HG03103 (cell line): ENCODE measurements around the gene OSBP2.
"Not testable (repeated sequence)": the region's sequence is repeated elsewhere in the genome, so short reads cannot be mapped to it uniquely, and the experiment has no call there.

Experiments
- ATAC-seq: cut with Tn5 transposase; IDR thresholded peaks from one replicate; pipeline ENCODE4 v1.9.1; 2021; ENCODE audit warnings: low read depth; ENCODE audit not compliant: unreplicated experiment

OSBP2 gene

GRCh38 chr22:30694640-30695350, at the start of gene OSBP2:
TSS of gene OSBP2 (plus strand) at chr22:30694874. CDS start at chr22:30694910, 36 bp downstream.
- ATAC-seq: no peak

GRCh38 chr22:30646518-30647160, 48.0 kb upstream of the OSBP2 start:
- ATAC-seq: no peak

GRCh38 chr22:30647536-30647935, 47.1 kb upstream of the OSBP2 start:
- no peak for ATAC-seq

GRCh38 chr22:30648825-30649224, 45.8 kb upstream of the OSBP2 start:
- ATAC-seq: no peak

GRCh38 chr22:30649430-30650007, 45.2 kb upstream of the OSBP2 start:
- no peak for ATAC-seq

- no peak for ATAC-seq
Measured at GRCh38 chr22:30650508-30651116, 44.1 kb upstream of the OSBP2 start.

- ATAC-seq: no peak
Measured at GRCh38 chr22:30652852-30653251, 41.8 kb upstream of the OSBP2 start.

GRCh38 chr22:30654361-30654760, 40.3 kb upstream of the OSBP2 start:
- ATAC-seq: no peak

GRCh38 chr22:30655532-30655931, 39.1 kb upstream of the OSBP2 start:
- ATAC-seq: no peak

- no peak for ATAC-seq
Measured at GRCh38 chr22:30662040-30662439, 32.6 kb upstream of the OSBP2 start.

- no peak for ATAC-seq
Measured at GRCh38 chr22:30664798-30665197, 29.9 kb upstream of the OSBP2 start.

GRCh38 chr22:30665266-30665665, 29.4 kb upstream of the OSBP2 start:
- ATAC-seq: no peak

- no peak for ATAC-seq
Measured at GRCh38 chr22:30665786-30666185, 28.9 kb upstream of the OSBP2 start.

- no peak for ATAC-seq
Measured at GRCh38 chr22:30667107-30667493, 27.6 kb upstream of the OSBP2 start.

GRCh38 chr22:30667494-30668385, 26.9 kb upstream of the OSBP2 start, which contains the start of gene DUSP18:
TSS of gene DUSP18 (minus strand) at chr22:30667875. CDS start at chr22:30664003, 3,872 bp downstream.
- no peak for ATAC-seq

- no peak for ATAC-seq
Measured at GRCh38 chr22:30668386-30668710, 26.3 kb upstream of the OSBP2 start.

- ATAC-seq: no peak
Measured at GRCh38 chr22:30671071-30671470, 23.6 kb upstream of the OSBP2 start.

GRCh38 chr22:30673136-30673535, 21.5 kb upstream of the OSBP2 start:
- no peak for ATAC-seq

GRCh38 chr22:30674482-30674881, 20.2 kb upstream of the OSBP2 start:
- ATAC-seq: no peak

- ATAC-seq: no peak
Measured at GRCh38 chr22:30675436-30675835, 19.2 kb upstream of the OSBP2 start.

GRCh38 chr22:30676565-30676964, 18.1 kb upstream of the OSBP2 start:
- not testable (repeated sequence) for ATAC-seq
